BE2C (cell line): ENCODE measurements around the gene FHAD1.
"Not testable (repeated sequence)": the region's sequence is repeated elsewhere in the genome, so short reads cannot be mapped to it uniquely, and the experiment has no call there.

Experiments used
- DNase-seq: peaks from one replicate; pipeline ENCODE4 v3.0.0-alpha.2; 2020
- H3K27me3 ChIP-seq: fragments of 250-450 bp; sonication (Bioruptor Pico); 2 replicates; pipeline ENCODE4 v1.5.1; 2020; ENCODE audit warnings: mild to moderate bottlenecking
- H3K36me3 ChIP-seq: fragments of 250-450 bp; sonication (Bioruptor Pico); 2 replicates; pipeline ENCODE4 v1.5.1; 2020; ENCODE audit warnings: mild to moderate bottlenecking
- H3K4me1 ChIP-seq: fragments of 250-450 bp; sonication (Bioruptor Pico); 2 replicates; pipeline ENCODE4 v1.5.1; 2020
- H3K4me3 ChIP-seq: 2 replicates; pipeline ENCODE4 v1.5.1; 2011; ENCODE audit warnings: low read depth, low read length
- H3K9me3 ChIP-seq: fragments of 250-450 bp; sonication (Bioruptor Pico); 2 replicates; pipeline ENCODE4 v1.5.1; 2020
- TF ChIP-seq, protein P1 (sequence below): IDR thresholded peaks from 2 replicates; pipeline ENCODE4 v1.5.1; 2012; ENCODE audit warnings: mild to moderate bottlenecking, low read depth, low read length

Gene FHAD1

DNA sequence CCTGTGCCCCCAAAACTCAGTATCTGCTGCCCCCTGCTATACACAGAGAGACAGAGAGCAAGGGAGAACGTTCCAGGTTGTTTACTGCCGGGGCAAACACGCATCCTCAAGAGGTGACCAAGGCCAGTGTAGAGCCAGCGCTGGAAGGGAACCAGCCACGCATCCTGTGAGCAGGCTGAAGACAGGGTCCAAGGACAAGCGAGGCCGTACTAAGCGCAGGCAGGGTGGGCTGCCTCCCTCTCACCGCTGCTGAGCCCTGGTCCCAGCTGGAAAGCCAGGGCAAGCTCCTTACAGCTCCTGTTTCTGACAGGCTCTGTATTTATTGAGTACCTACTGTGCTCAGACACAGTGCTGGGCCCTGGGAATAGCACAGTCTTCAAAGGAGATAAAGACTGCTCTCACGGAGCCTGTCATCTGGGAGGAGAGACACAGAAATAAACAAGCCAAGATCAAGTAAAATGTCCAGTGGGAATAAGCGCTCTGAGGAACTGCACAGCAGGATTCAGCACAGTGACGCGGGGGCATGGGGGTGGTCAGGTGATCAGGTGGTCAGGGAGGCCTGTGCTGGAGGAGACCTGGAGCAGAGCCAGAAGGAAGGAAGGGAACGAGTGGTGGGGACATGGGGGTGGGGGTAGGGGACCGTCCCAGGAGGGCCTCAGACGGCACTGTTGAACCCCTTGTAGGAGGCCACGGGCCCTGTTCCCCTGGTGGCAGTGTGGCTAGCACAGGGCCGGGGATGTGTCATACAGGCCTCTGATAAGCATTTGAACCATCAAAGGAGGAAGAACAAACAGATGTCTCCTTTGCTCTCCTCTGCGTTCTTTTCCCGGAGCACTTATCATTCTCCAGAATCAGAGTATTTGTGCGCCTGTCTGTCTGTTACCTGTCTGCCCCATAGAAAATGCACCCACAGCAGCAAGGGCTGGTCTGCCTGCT lies 124.9 kb downstream of the FHAD1 start:
- Histone ChIP-seq H3K9me3 (no peaks in the 10 kb centered on the region), H3K4me1 (no peaks in the 10 kb centered on the region), H3K36me3 (no peaks in the 10 kb centered on the region), H3K4me3 (no peak overlapping the region), H3K27me3 (no peaks in the 10 kb centered on the region)
- DNase-seq = peak; percentile 18
- TF ChIP-seq, protein P1, sequence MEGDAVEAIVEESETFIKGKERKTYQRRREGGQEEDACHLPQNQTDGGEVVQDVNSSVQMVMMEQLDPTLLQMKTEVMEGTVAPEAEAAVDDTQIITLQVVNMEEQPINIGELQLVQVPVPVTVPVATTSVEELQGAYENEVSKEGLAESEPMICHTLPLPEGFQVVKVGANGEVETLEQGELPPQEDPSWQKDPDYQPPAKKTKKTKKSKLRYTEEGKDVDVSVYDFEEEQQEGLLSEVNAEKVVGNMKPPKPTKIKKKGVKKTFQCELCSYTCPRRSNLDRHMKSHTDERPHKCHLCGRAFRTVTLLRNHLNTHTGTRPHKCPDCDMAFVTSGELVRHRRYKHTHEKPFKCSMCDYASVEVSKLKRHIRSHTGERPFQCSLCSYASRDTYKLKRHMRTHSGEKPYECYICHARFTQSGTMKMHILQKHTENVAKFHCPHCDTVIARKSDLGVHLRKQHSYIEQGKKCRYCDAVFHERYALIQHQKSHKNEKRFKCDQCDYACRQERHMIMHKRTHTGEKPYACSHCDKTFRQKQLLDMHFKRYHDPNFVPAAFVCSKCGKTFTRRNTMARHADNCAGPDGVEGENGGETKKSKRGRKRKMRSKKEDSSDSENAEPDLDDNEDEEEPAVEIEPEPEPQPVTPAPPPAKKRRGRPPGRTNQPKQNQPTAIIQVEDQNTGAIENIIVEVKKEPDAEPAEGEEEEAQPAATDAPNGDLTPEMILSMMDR = no peak

DNA sequence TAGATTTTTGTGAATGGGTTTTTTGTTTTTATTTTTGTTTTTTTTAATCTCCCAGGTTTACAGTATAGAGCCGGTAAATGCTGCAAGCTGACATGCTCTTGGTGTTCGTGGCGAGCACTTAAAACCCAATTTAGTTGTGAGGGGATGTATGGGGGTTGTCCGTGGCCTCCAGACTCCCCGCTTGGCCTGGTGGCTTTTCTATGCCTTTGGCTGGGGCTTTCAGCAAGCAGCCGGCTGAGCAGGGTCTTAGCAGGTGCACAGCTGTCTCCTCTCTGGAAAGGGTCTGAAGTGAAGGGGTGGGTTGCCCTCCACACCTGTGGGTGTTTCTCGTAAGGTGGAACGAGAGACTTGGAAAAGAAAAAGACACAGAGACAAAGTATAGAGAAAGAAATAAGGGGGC lies 131.7 kb downstream of the FHAD1 start:
- no peak overlapping the region for H3K4me3 ChIP-seq
- no peaks in the 10 kb centered on the region for H3K9me3 ChIP-seq
- no peaks in the 10 kb centered on the region for H3K36me3 ChIP-seq
- H3K4me1 ChIP-seq = no peaks in the 10 kb centered on the region; the same call in 1 of the 2 replicates
- DNase-seq = no peak
- TF ChIP-seq, protein P1 = no peak
- H3K27me3 ChIP-seq = no peaks in the 10 kb centered on the region

DNA sequence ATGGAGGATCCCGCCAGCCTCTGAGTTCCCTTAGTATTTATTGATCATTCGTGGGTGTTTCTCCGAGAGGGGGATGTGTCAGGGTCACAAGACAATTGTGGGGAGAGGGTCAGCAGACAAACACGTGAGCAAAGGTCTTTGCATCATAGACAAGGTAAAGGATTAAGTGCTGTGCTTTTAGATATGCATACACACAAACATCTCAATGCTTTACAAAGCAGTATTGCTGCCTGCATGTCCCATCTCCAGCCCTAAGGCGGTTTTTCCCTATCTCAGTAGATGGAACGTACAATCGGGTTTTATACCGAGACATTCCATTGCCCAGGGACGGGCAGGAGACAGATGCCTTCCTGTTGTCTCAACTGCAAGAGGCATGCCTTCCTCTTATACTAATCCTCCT lies 132.1 kb downstream of the FHAD1 start:
- not testable (repeated sequence) for H3K4me3 ChIP-seq, H3K4me1 ChIP-seq, H3K9me3 ChIP-seq, DNase-seq, H3K36me3 ChIP-seq, H3K27me3 ChIP-seq

DNA sequence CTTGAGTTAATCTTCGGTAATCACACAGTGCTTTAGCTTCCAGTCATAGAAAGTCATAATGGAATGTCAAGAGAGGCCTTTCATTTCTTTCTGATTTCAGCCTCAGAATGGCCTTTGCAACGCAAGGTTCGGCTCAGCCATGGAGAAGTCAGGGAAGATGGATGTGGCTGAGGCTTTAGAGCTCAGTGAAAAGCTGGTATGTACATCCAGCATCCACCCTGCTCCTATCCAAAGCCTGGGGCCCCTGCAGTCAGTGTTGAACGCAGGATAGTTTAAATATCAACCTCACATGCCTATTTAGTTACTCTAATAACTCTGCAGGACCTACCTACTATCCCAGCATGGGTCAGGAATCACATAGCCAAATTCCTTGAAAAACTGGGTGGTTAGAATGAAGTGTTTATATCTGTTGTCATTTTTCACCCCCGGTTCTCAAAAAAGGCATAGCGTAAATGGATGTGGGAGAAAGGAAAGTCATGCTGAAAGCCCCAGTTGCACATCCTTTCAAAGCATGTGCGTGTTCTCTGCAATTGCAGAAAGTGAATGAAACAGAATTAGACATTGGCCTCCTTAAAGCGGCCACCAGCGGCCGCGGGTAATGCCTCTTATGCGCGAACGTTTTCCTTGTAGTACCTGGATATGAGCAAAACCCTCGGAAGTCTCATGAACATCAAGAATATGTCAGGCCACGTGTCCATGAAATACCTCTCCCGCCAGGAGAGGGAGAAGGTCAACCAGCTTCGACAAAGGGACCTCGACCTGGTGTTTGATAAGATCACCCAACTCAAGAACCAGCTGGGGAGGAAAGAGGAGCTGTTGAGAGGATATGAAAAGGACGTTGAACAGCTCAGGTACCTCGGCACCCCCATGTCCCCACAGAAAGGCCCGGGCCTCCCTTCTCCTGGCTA lies 133.8 kb downstream of the FHAD1 start:
- TF ChIP-seq, protein P1 = no peak
- no peak overlapping the region for H3K4me3 ChIP-seq
- no peaks in the 10 kb centered on the region for H3K9me3 ChIP-seq
- DNase-seq = no peak
- no peaks in the 10 kb centered on the region for H3K36me3 ChIP-seq
- H3K27me3 ChIP-seq = no peaks in the 10 kb centered on the region
- no peaks in the 10 kb centered on the region; the same call in 1 of the 2 replicates for H3K4me1 ChIP-seq

DNA sequence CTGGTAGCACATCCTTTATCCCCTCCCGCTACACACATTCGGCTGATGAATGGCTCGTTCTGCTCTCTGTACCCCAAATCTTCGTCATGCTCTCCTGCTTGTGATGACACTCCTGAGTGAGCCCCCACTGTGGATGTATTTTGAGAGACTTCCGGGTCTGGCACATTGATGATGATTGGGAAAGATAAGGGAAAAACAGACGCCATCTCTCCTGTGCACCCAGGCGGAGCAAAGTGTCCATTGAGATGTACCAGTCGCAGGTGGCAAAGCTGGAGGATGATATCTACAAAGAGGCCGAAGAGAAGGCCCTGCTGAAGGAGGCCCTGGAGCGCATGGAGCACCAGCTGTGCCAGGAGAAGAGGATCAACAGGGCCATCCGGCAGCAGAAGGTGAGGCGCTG lies 134.8 kb downstream of the FHAD1 start:
- Histone ChIP-seq H3K4me1 (no peaks in the 10 kb centered on the region; the same call in 1 of the 2 replicates), H3K4me3 (no peak overlapping the region), H3K27me3 (no peaks in the 10 kb centered on the region), H3K36me3 (no peaks in the 10 kb centered on the region), H3K9me3 (no peaks in the 10 kb centered on the region)
- peak; percentile 36 for DNase-seq
- TF ChIP-seq, protein P1 = no peak

DNA sequence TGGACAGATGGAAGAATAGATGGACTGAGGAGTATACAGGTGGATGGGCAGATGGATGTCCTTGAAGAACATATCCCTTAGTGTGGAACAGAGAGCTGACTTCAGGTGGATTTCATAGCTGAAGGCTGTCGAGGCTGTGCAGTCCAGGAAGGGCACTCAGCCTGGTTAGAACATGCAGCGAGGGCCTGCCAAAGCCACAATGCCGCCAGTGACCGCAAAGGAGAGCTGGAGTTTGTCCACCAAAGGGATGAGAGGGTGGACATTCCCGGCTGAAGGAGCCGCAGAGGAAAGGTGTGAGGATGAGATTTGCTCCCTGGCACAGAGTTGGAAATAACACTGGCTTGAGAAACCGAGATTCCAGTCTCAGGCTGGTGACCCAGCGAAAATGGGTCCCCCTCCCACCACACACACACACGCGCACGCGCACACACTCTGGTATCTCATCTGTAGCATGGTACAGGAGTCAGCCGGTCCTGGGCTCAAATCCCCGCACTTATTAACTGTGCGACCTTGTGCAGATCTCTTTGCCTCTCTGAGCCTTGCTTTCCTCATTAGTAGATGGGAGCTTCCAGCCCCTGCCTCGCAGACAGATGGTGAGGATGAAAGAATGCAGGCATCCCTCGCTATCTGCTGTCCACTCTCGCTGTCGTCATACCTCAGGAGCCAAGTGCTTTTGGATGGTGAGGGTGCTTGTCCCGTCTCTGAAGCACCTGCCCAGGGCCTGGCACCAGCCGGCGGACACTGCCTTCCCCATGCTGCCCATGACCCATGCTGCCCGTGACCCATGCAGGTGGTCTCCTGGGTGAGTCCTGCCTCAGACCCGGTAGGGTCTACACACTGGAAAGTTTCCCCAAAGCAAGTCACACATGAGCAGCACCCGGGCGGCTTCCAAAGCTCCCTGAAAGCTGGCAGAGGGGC lies 135.8 kb downstream of the FHAD1 start:
- DNase-seq = no peak
- no peak overlapping the region for H3K4me3 ChIP-seq
- no peaks in the 10 kb centered on the region for H3K27me3 ChIP-seq
- H3K36me3 ChIP-seq = no peaks in the 10 kb centered on the region
- TF ChIP-seq, protein P1 = no peak
- H3K4me1 ChIP-seq = no peaks in the 10 kb centered on the region; the same call in 1 of the 2 replicates
- no peaks in the 10 kb centered on the region for H3K9me3 ChIP-seq
